Esophagus (tissue), 2 donors: ENCODE measurements around the gene C2CD2. TPM values are rescaled to one million over a fixed set of nuclear protein-coding genes. Genes with fewer than 3 reads are reported as not detected.

Experiments
- H3K27ac ChIP-seq, 2 donors: one replicate each; pipeline ENCODE4 v1.5.1; 2013; ENCODE audit warnings: low read depth in 2 of 2, mild to moderate bottlenecking in 2 of 2, inconsistent platforms in 1 of 2, low read length in 1 of 2, moderate library complexity in 1 of 2
- H3K27me3 ChIP-seq, 2 donors: one replicate each; pipeline ENCODE4 v1.6.1; 2013; ENCODE audit warnings: low read length in 2 of 2, control low read depth in 1 of 2, mild to moderate bottlenecking in 1 of 2; ENCODE audit not compliant: insufficient read depth in 2 of 2, control insufficient read depth in 1 of 2
- H3K36me3 ChIP-seq, 2 donors: one replicate each; pipeline ENCODE4 v1.6.1; 2013; ENCODE audit warnings: low read length in 1 of 2; ENCODE audit not compliant: control insufficient read depth in 2 of 2, insufficient read depth in 2 of 2
- H3K4me1 ChIP-seq, 2 donors: one replicate each; pipeline ENCODE4 v1.6.1; 2013; ENCODE audit warnings: low read length in 1 of 2; ENCODE audit not compliant: control insufficient read depth in 2 of 2, insufficient read depth in 2 of 2
- H3K4me3 ChIP-seq, 2 donors: one replicate each; pipeline ENCODE4 v1.5.1; 2013; ENCODE audit warnings: low read length in 2 of 2, mild to moderate bottlenecking in 2 of 2, low read depth in 1 of 2, moderate library complexity in 1 of 2
- H3K9me3 ChIP-seq, 2 donors: one replicate each; pipeline ENCODE4 v1.6.1; 2013; ENCODE audit warnings: mild to moderate bottlenecking in 2 of 2, low read depth in 1 of 2, low read length in 1 of 2, moderate library complexity in 1 of 2; ENCODE audit not compliant: control insufficient read depth in 2 of 2, insufficient read depth in 1 of 2
- WGBS, 2 donors: extraction: QIAGEN DNeasy Blood & Tissue Kit; methylation state at CpG; one replicate each; pipeline ENCODE4 v1.1.7; 2013; 5-methylcytosine and 5-hydroxymethylcytosine counted together
- polyA plus RNA-seq, 2 donors: library from polyadenylated mRNA; stranded (reverse); fragments of 200-250 nt; gene quantifications; one replicate each; pipeline ENCODE4 v1.2.3, GENCODE V29; 2013
- donor health status: healthy with polysubstance abuse.
- donor health status: Bipolar disorder and iron deficiency.

Gene C2CD2
- polyA plus RNA-seq, 2 donors: 7.9 to 11.0 TPM

- WGBS, 2 donors: 89 to 92% methylated on average over 5 of the region's 5 CpGs
- H3K9me3 ChIP-seq: no peaks in the 10 kb centered on the region
- H3K36me3 ChIP-seq: peaks cover 0 to 10% of the 10 kb centered on the region in 2 donors
- H3K4me1 ChIP-seq: peaks cover 0 to 3% of the 10 kb centered on the region in 2 donors
- H3K27me3 ChIP-seq: no peaks in the 10 kb centered on the region
- H3K4me3 ChIP-seq: no peak overlapping the region
- H3K27ac ChIP-seq: no peak overlapping the region
These were observed 66.2 kb downstream of the C2CD2 start for GRCh38 chr21:41887667-41888066.

- Histone ChIP-seq H3K4me1 (peaks cover 0 to 2% of the 10 kb centered on the region in 2 donors), H3K27ac (no peak overlapping the region), H3K9me3 (no peaks in the 10 kb centered on the region), H3K27me3 (no peaks in the 10 kb centered on the region), H3K4me3 (no peak overlapping the region), H3K36me3 (peaks cover 0 to 4% of the 10 kb centered on the region in 2 donors)
- 71 to 85% methylated on average over 7 of the region's 7 CpGs for WGBS, 2 donors
These were observed 67.5 kb downstream of the C2CD2 start for GRCh38 chr21:41886328-41886727.

GRCh38 chr21:41885341-41886024, 68.3 kb downstream of the C2CD2 start:
- Histone ChIP-seq H3K9me3 (no peaks in the 10 kb centered on the region), H3K36me3 (peaks cover 0 to 4% of the 10 kb centered on the region in 2 donors), H3K4me3 (no peak overlapping the region), H3K27ac (no peak overlapping the region), H3K4me1 (no peaks in the 10 kb centered on the region), H3K27me3 (no peaks in the 10 kb centered on the region)
- whole genome bisulfite sequencing, 2 donors: 55 to 64% methylated on average over 22 of the region's 22 CpGs

- WGBS, 2 donors: 82 to 87% methylated on average over 19 of the region's 19 CpGs
- Histone ChIP-seq H3K27me3 (no peaks in the 10 kb centered on the region), H3K4me3 (no peak overlapping the region), H3K27ac (no peak overlapping the region), H3K4me1 (no peaks in the 10 kb centered on the region), H3K9me3 (no peaks in the 10 kb centered on the region), H3K36me3 (peaks cover 0 to 4% of the 10 kb centered on the region in 2 donors)
These were observed 69.3 kb downstream of the C2CD2 start for GRCh38 chr21:41884501-41885030.

- no peaks in the 10 kb centered on the region for H3K27me3 ChIP-seq
- H3K36me3 ChIP-seq: no peaks in the 10 kb centered on the region
- no peaks in the 10 kb centered on the region for H3K4me1 ChIP-seq
- no peaks in the 10 kb centered on the region for H3K9me3 ChIP-seq
- H3K4me3 ChIP-seq: no peak overlapping the region
- 91% methylated on average over 5 of the region's 5 CpGs for WGBS, 2 donors
- H3K27ac ChIP-seq: no peak overlapping the region
These were observed 70.2 kb downstream of the C2CD2 start for GRCh38 chr21:41883582-41883981.

GRCh38 chr21:41881051-41881450, 72.8 kb downstream of the C2CD2 start:
- WGBS, 2 donors: 91 to 92% methylated on average over 6 of the region's 6 CpGs
- Histone ChIP-seq H3K27ac (no peak overlapping the region), H3K9me3 (no peaks in the 10 kb centered on the region)

GRCh38 chr21:41880153-41880552, 73.7 kb downstream of the C2CD2 start:
- Histone ChIP-seq H3K4me3 (peak overlapping the region in 1 of 2 donors; percentile 93), H3K9me3 (no peaks in the 10 kb centered on the region), H3K36me3 (peaks cover 0 to 7% of the 10 kb centered on the region in 2 donors), H3K27me3 (no peaks in the 10 kb centered on the region), H3K27ac (no peak overlapping the region), H3K4me1 (peaks cover 0 to 3% of the 10 kb centered on the region in 2 donors)
- 87 to 88% methylated on average over 9 of the region's 9 CpGs for WGBS, 2 donors

More at GRCh38 chr21:41881051-41881450, 72.8 kb downstream of the C2CD2 start:
- H3K4me3 ChIP-seq: no peak overlapping the region
- H3K4me1 ChIP-seq: peaks cover 0 to 3% of the 10 kb centered on the region in 2 donors
- H3K36me3 ChIP-seq: peaks cover 0 to 7% of the 10 kb centered on the region in 2 donors
- no peaks in the 10 kb centered on the region for H3K27me3 ChIP-seq

- WGBS, 2 donors: 1 to 2% methylated on average over 40 to 89 of the region's 89 CpGs
- Histone ChIP-seq H3K9me3 (no peaks in the 10 kb centered on the region), H3K36me3 (peaks cover 0 to 7% of the 10 kb centered on the region in 2 donors), H3K4me1 (peaks cover 0 to 3% of the 10 kb centered on the region in 2 donors), H3K4me3 (peak within 1 kb of the TSS; percentile 65 to 93), H3K27me3 (no peaks in the 10 kb centered on the region), H3K27ac (peak within 1 kb of the TSS; percentile 88)
These were observed 74.4 kb downstream of the C2CD2 start, which contains the start of gene PRDM15 for GRCh38 chr21:41879190-41879998. PRDM15 (minus strand) TSS chr21:41879344; CDS start chr21:41860363, 18,981 bp downstream.

GRCh38 chr21:41878831-41879189, 75.0 kb downstream of the C2CD2 start:
- 0 to 1% methylated on average over 36 to 65 of the region's 65 CpGs for WGBS, 2 donors
- Histone ChIP-seq H3K27ac (peak overlapping the region; percentile 88), H3K27me3 (no peaks in the 10 kb centered on the region)

More at GRCh38 chr21:41878831-41879189, 75.0 kb downstream of the C2CD2 start:
- Histone ChIP-seq H3K36me3 (peaks cover 0 to 10% of the 10 kb centered on the region in 2 donors), H3K4me1 (peaks cover 0 to 3% of the 10 kb centered on the region in 2 donors), H3K4me3 (peak overlapping the region; percentile 65 to 93), H3K9me3 (no peaks in the 10 kb centered on the region)
